Measurements from ENCODE around the gene RASL12.
"Not testable (repeated sequence)": the region's sequence is repeated elsewhere in the genome, so short reads cannot be mapped to it uniquely, and the experiment has no call there.

Gene RASL12

DNA sequence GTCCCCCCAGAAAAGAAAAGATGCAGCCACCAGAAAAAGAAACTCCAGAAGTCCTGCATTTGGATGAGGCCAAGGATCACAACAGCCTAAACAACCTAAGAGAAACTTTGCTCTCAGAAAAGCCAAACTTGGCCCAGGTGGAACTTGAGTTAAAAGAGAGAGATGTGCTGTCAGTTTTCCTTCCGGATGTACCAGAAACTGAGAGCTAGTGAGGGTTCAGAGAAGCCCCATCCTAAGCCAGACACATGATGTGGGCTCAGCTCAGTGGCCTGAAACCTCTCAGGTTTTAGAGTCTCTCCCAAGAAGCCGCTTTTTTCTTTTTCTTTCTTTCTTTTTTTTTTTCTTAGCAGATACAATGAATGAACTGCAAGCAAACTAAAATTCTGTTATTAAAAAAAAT lies 14.8 kb downstream of the RASL12 start:
- no peak for DNase-seq

DNA sequence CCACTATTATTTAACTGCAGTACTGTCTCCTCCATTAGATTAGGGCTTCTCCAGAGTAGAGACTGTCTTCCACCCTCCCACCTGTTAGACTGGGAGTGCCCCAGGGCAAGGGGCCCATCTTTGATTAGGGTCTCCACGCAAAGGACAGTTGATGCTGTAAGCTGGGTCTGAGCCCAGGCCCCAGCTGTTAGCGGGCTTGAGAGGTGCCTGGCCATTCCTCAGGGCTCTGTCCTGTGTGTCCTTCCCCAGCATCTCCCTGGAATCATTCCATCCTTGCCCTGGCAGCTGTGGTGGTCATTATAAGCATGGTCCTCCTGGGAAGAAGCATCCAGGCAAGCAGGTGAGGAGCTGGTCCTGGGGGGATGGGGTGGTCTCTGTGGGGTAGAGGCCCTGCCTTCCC lies 16.5 kb downstream of the RASL12 start:
- DNase-seq: no peak

DNA sequence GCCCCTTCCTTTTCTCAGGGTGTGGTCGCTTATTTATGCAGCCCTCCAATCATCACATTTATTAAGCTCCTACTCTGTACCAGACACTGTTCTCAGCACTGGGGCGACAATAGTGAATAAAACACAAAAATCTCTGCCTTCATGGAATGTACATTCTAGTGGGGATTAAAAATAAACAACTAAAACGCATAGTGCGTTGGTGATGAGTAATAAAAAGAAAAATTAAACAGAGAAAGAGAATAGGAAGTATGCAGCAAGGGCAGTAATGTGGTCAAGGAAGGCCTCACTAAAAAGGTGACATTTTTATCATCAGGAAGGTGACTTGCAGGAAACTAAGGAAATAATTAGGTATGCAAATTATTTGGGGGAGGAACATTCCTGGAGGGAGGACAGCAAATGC lies 17.5 kb downstream of the RASL12 start:
- no peak for DNase-seq

DNA sequence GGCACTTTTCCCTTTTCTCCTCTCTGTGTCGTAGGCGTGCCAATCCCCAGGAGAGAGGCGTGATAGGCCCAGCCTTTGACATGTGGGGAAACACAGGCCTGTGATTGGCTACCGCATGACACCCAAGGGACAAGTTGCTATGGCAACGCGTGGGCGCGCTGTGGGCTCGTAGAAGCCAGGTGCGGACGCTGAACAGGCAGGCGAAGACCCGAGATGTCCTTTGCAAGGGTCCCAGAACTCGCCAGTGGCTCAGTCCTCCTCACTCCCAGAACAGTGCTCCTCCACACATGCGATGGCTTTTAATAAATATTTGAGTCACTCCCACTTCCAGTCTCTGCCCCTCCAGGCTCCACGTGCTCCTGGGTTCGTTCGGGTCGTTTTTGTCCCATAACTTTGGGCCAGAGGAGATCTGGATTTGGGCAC lies 18.4 kb downstream of the RASL12 start:
- DNase-seq: peak; percentile 83

DNA sequence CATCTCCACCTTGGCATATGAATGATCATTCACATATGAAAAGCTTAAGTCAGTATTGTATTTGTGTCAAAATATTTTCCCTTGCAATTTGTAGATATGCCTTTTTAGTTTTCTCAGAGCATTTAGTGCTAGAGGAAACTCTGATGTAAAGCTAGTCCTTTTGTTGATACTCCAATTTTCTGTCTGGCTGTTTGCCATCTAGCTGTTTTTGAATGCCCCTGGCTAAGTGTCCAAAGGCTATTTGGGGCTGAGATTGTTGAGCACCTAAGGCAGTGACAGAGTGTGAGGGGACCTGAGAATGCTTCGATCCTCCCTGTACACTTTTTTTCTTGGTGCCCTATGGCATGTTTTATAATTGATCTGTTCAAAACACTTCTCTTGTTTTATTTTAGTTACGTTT lies 19.6 kb downstream of the RASL12 start:
- no peak for DNase-seq

DNA sequence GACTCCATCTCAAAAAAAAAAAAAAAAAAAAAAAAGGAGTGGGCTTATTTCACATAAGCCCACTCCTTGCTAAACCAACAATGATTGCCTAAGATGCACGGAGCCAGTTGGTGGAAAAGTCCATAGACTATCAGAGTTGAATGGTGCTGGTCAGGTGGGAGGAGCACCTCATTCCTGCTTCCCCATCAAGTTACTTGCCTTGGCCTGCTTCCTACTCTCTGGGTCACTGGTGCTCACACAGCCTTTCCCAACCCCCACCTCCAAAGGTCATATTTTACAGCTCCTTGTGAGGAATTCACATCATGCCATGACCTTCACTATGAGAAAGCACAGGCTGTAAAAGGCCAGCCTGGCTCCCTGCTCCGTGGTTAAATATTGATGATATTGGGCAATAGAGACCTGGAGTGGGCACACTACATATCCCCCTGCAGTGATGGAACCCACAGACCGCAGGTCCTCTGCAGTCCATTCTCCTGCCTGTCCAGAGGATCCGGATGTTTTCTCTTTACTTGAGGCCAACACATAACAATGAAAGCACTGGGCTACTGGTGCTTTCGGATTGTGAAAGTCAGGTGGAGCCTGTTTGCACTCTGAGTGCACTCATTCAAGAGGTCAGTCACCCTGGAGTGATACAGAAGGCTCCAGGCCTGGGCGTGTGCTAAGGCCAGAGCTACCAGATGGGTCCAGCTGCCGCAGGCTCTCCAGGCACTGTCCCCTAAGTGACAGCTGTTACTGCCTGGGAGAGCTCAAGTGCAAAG lies 22.9 kb downstream of the RASL12 start, which contains the start of gene SLC51B:
TSS of gene SLC51B (plus strand) at position 664 of the 758 bp plus-strand sequence. CDS start 4,618 bp downstream, outside the sequence.
- DNase-seq: no peak

DNA sequence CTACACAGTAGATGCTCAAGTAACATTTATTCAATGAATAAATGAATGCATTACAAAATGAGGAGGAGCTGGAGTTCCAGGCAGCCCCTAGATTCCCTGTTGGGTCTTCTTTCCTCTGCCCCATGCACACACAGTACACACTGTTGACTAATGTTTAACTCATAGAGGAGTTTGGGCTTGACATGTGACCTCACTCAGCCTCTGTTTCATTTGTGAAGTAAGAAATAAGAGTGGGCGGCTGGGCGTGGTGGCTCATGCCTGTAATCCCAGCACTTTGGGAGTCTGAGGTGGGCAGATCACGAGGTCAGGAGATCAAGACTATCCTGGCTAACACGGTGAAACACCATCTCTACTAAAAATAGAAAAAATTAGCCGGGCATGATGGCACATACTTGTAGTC lies 23.6 kb downstream of the RASL12 start:
- not testable (repeated sequence) for DNase-seq

DNA sequence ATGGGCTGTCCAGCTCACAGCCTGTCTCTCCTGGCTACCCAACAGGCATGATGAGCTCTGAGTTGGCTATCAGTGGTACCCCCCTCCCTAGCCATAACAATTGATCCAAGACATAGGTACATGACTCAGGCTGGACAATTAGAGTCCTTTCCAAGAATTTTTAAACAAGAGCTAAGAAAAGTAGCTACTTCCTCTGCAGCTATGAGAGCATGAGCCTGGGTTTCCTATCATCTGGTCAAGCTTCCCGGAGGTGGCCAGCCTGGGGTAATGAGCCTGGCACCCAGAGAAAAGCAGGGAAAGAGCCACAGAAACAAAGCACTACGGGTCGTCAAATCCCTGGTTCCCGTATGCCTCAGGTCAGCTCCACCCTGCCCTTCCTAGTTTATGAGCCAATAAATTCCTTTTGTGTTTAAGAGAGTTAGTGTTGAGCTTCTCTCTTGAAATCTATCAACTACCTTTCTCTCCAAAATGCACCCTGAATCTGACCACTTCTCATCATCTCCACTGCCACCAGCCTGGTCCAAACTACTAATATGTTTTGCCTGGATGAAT lies 24.9 kb downstream of the RASL12 start:
- DNase-seq: no peak

DNA sequence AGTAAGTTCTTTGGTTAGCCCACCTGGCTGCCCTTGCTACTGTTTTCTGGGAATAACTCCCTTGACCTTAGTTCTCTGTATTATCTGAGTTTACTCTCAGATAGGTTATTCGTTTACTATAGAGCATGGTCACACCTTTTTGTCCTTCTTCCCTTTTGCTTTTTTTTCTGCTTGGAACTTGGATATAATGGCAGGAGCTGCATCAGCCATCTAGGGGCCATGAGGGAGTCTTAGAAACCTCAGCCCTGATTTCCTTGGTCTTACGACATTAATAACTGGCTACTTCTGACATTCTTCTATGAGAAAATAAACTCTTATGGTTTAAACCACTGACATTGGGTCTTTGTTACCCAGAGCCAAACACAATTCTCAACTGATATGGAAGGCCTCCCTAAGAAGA lies 26.0 kb downstream of the RASL12 start:
- no peak for DNase-seq

DNA sequence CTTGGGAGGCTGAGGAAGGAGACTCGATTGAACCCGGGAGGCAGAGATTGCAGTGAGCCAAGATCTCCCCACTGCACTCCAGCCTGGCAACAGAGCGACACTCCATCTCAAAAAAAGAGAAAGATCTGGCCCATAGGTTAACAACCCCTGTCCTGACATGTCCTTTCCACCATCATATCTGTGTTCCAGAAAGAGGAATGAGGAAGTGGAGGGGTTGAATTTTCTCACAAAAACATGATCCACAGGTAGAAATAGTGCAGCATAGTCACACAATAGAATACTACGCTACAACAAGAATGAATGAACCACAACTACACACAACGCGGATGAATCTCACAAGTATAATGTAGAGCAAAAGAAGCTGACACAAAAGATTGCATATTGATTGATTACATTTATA lies 27.3 kb downstream of the RASL12 start:
- no peak for DNase-seq

DNA sequence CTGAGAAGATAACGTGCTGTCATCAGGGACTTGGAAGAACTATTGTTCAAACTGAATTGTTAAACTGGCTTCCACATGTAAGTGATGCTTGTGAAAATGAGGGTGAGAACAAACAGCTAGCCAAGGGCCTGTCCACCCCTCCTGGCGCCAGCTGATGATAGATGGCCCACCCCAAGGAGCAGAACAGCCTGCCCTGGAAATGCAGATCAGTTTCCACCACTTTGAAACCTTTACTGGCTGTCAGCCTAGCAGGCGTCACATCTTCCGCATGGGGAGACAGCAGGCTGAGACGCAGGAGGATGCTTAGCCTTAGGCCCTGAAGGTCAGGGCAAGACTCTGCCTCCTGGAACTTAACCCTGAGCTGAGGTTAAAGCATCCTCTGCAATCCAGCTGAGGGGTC lies 29.0 kb downstream of the RASL12 start:
- no peak for DNase-seq

DNA sequence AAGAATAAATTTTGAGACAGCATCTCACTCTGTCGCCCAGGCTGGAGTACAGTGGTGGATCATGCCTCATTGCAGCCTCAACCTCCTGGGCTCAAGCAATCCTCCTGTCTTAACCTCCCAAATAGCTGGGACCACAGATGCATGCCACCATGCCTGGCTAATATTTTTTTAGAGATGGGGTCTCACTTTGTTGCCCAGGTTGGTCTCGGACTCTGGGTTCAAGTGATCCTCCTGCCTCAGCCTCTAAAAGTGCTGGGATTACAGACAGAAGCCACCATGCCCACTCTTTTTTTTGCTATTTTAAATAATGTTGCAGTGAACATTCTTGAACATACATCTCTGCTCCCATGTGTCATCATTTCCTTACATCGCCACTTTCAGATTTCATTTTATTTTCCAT lies 29.4 kb downstream of the RASL12 start:
- DNase-seq: no peak

DNA sequence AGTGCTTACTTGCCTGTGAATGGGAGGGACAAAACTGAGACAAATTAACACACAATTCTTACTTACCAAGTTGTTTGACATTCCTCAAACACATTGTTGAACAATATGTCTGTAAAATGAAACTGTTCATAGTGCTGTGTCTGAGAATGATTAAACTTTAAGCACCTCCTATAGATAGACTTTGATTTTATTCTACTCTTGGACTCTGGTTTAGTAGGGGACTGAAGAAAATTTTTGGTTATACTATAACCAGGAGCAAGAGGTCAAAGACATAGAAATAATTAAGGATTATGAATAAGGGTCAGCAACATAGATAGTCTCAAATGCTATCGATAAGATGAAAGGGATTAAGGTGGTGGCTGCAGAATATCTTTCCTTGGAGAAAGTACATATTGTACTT lies 30.5 kb downstream of the RASL12 start:
- no peak for DNase-seq

DNA sequence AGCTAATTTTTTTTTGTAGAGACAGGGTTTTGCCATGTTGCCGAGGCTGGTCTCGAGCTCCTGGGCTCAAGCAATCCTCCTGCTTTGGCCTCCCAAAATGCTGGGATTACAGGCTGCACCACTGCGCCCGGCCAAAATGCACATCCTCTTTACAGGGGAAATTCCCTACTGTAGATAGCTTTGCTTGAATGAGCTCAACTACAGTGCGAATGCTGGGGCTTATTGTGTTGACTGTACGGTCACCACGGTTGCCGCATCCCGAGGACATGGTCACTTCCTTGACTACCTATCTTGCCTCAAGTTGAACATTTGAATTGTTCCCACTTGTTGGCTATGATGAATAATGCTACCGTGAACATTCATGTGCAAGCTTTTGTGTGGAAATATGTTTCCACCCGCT lies 33.1 kb downstream of the RASL12 start:
- no peak for DNase-seq

DNA sequence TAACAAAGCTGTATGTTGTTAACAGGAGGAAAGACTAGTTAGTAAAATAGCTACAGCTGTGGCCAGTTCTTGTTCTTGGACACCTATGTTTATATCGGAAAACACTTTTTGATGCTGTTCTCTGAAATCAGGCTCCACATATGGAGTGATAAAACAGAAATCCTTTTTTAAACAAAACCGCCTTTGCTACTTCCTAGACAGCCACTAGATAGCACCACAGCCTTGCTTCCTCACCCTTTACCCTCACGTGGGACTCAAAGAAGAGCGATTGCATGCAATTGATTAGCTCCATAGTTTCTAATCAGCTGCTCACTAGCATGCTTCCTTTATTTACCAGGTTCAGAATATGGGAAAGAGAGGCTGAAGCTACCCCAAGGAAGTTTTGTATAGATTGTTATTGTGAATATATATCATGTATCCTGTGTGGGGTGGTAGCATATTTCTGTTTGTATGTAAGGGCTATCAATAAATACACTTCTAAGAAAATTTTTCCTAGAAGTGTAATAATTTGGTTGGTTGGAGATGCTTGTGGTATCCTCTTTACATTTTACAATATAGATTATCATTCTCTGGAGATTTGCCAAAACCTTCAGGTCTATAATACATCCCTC lies 34.0 kb downstream of the RASL12 start:
- peak; percentile 78 for DNase-seq

DNA sequence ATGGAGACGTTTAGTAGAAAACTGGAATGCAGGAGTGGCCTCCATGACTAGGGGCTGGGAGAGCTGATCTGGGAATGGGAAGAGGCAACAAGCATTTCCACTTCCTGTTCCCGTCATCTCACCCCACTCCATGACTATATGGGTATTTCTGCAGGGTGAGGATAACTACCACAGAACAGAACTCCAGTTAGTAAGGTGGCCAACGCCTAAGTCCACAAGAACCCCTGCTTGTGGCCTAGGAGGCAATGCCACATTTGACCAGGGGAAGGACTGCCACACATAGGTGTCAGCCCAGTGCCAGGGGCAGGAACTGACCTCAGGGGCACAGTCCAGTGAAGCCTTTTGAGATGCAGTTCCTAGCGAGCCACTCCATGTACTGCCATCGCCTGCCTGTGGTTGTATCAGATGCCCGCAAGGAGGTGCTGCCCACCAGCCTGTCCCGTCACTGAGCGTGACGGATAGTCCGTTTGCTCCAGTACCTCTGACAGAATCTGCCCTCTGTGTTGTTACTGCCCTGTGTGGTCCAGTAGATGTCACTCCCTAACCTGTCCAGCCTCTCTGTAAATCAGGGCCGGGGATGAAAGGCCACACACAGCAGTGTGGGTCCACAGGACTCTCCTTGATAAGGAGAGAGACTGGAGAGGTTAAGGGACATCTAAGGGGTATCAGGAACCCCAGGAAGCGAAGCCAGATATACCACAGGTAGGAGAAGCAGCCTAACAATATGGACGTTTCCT lies 34.8 kb downstream of the RASL12 start:
- peak; percentile 82 for DNase-seq

DNA sequence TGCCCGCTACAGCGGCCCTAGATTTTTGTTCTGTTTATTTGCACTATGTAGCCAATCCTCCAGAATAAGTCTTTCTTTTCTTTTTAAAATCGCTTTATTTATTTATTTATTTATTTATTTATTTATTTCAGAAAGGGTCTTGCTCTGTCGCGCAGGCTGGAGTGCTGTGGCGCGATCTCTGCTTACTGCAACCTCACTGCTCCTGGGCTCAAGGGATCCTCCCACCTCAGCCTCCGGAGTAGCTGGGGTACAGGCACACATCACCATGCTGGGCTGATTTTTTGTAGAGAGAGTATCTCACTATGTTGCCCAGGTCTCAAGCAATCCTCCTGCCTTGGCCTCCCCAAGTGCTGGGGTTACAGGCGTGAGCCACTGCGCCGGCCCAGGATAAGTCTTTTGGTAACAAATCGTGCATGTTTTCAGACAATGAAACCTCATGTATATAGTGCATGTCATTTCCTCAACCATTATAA lies 38.0 kb downstream of the RASL12 start:
- DNase-seq: no peak

DNA sequence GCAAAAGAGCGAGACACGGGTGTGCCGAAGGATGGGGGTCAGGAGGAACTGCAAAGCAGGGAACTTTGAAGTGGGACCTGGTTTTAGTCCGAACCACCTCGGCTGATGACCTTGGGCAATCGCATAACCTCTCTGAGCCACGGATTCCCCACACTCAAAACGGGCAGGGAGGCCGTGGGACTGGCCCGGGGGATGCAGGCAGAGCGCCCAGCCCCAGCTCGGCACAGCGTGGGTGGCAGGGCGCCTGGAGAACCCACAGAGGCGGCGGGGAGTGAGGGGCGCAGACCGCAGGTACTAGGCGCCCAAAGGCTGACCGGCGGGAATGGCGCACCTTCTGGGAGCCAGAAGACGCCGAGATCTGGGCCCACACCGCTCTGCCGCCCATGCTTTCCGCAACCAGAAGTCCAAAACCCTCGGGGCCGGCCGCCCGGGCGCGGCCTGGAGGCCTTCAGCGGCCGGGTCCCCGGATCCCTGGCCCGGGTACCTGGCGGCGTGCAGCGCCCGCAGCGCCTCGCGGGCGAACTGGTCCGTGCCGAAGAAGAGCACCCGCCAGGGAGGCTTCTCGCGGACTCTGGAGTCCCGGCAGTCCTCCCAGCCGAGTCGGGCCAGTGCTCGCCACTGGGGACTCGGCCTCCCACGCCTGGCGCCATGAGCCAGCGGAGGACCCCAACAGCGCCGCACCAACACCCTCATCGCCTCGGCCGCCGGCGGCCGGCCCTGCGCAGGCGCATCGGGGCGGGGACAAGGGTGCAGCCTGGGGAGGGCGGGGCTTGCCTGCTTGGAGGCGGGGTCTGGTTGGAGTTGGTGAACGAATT lies 38.7 kb downstream of the RASL12 start, which contains the start of gene MTFMT:
TSS of gene MTFMT (minus strand) at position 719 of the 815 bp plus-strand sequence. CDS start at position 693, 26 bp downstream.
- DNase-seq: peak; percentile 91

DNA sequence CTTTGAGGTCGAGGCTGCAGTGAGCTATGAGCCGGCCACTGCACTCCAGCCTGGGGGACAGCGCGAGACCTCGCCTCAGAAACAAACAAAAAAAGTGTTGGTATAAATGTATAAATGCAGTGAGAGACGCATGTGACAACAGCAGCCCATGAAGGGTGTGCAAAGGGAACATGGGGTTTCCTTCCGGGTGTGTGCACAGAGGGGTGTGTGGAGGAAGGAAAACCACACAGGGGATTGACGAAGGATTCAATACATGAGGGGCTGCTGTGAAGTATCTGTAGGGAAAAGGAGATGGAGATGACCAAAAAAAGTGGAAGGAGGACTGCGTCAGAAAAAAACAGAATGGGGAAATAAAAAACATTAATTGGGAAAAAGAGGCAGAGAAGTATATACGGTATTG lies 39.5 kb downstream of the RASL12 start:
- no peak for DNase-seq

DNA sequence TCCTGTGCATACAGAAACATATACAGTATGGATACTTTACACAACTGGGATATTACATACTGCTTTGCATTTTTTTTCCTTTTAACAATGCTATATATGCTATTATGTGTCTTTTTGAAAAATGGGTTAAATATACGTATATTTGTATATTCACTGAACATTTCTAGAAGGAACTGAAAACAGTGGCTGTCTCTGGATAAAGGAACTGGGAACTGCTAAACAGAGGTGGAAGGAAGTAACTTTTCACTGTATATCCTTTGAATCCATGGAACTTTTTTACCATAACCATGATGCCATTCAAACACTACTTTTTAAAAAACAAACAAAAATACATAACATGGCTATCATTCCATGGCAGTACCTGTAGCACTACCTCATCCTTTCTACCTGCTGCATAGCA lies 40.2 kb downstream of the RASL12 start:
- no peak for DNase-seq

DNA sequence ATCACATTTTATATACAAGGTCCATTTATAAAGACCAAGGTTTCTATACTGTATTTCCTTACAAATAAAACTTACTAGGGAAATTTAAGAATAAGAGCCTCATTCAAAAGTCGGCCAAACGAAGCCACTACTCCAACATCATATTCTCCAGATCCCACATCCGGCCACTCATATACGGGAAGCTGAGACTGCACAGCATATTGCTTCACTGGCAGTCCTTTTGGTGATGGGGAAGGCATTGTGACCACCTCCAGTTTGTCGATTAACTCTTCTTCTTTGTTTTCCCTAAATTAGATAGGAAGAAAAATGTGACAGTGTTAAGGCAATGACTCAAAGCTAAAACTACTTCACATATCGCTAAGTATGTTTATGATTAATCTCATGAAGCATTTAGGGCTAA lies 41.0 kb downstream of the RASL12 start:
- no peak for DNase-seq

DNA sequence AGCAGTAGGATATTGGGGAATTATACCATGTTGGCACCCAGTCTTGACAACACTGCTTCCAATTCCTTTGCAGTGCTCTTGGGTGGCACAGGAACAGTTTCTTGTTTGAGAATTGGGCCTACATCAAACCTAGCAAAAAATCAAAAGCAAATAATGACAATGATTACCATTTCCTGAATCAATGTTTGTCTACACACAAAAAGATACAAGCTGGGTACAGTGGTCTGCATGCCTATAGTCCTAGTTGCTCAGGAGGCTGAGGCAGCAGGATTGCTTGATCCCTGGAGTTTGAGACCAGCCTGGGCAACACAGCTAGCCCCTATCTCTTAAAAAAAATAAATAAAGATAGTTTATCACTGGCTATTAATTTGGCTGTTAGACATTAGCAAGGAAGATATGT lies 46.3 kb downstream of the RASL12 start:
- DNase-seq: no peak

DNA sequence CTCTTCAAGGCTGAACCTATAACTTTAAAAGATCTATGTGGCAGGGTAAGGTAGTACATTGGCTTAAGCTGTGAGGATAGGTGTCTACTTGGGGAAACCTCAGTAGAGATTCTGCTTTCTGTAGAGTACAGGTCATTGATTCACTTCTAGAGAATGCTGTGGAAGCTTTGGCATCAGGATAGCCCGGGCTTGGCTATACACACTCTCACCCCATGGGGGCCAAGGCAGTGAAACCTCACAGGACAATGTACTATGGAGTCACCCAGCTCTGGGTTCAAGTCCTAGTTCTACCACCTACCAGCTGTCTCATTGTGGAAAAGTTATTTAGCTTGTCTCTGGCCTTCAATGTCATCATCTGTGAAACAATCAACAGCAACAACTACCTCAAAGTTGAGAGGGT lies 47.4 kb downstream of the RASL12 start:
- no peak for DNase-seq

Data from OCI-M1 (cell line).